Tibial nerve (tissue), 4 donors: ENCODE measurements around the gene OTOP2. TPM values are rescaled to one million over a fixed set of nuclear protein-coding genes. Genes with fewer than 3 reads are reported as not detected.

Source experiments
- DNase-seq, 2 donors: peaks; one replicate each; pipeline ENCODE4 v3.0.0-alpha.2; 2019; ENCODE audit warnings: low spot score in 2 of 2
- H3K27ac ChIP-seq, 4 donors: fragments of 200-600 bp; sonication (generic) in 3 of 4; one replicate each; pipeline ENCODE4 v1.5.1; 2017 to 2019; ENCODE audit warnings: mild to moderate bottlenecking in 1 of 4
- H3K27me3 ChIP-seq, 2 donors: fragments of 200-600 bp; sonication (generic) in 1 of 2; one replicate each; pipeline versions ENCODE4 v1.5.1 to v1.6.0; 2017 to 2019
- H3K36me3 ChIP-seq, 3 donors: fragments of 200-600 bp; sonication (generic); one replicate each; pipeline ENCODE4 v1.5.1; 2018 to 2019
- H3K4me1 ChIP-seq, 4 donors: fragments of 200-600 bp; sonication (generic) in 3 of 4; one replicate each; pipeline ENCODE4 v1.5.1; 2017 to 2019
- H3K4me3 ChIP-seq, 4 donors: fragments of 200-600 bp; sonication (generic) in 3 of 4; one replicate each; pipeline ENCODE4 v1.5.1; 2017 to 2019; ENCODE audit warnings: mild to moderate bottlenecking in 1 of 4, moderate library complexity in 1 of 4
- H3K9me3 ChIP-seq, 4 donors: fragments of 200-600 bp; sonication (generic) in 3 of 4; one replicate each; pipeline ENCODE4 v1.5.1; 2017 to 2019
- EP300 ChIP-seq, 2 donors: sonication (generic); formaldehyde crosslinking; IDR thresholded peaks; one replicate each; pipeline ENCODE4 v1.6.1; 2017; ENCODE audit warnings: antibody characterized with exemption in 2 of 2, mild to moderate bottlenecking in 1 of 2
- POLR2A ChIP-seq, 2 donors: fragments of 450-650 bp; IDR thresholded peaks; one replicate each; pipeline ENCODE4 v1.6.1; 2017; ENCODE audit warnings: antibody characterized with exemption in 2 of 2, mild to moderate bottlenecking in 2 of 2, moderate library complexity in 2 of 2
- WGBS, 2 donors: methylation state at CpG; one replicate each; pipeline ENCODE4 v1.1.5; 2018; 5-methylcytosine and 5-hydroxymethylcytosine counted together
- total RNA-seq, 4 donors: library from RNA; depleted of rRNA; stranded (reverse); fragments of >200 nt; gene quantifications; one replicate each; pipeline ENCODE4 v1.1.0, GENCODE V29; 2016
- TF ChIP-seq, protein P1 (sequence below), 5 experiments: fragments of 200-600 bp in 3 of 5; fragments of 450-650 bp in 2 of 5; sonication (generic) in 3 of 5; IDR thresholded peaks; one replicate each; pipeline ENCODE4 v1.5.1; 2016 to 2019; ENCODE audit warnings: antibody characterized with exemption in 5 of 5, mild to moderate bottlenecking in 3 of 5, moderate library complexity in 2 of 5

The OTOP2 gene
- total RNA-seq, 4 donors from 2014 or later: not detected

GRCh38 chr17:74941128-74941725 lies 17.2 kb downstream of the OTOP2 start:
- no peak for DNase-seq
- peaks cover 0 to 79% of the 10 kb centered on the region in 2 donors for H3K27me3 ChIP-seq
- H3K4me1 ChIP-seq: peaks cover 0 to 2% (median under 1%) of the 10 kb centered on the region in 4 donors
- no peak overlapping the region for H3K4me3 ChIP-seq
- no peak for TF ChIP-seq POLR2A (IDR thresholded peaks at IDR 0.05)
- no peak for TF ChIP-seq EP300 (IDR thresholded peaks at IDR 0.05)
- TF ChIP-seq, protein P1, sequence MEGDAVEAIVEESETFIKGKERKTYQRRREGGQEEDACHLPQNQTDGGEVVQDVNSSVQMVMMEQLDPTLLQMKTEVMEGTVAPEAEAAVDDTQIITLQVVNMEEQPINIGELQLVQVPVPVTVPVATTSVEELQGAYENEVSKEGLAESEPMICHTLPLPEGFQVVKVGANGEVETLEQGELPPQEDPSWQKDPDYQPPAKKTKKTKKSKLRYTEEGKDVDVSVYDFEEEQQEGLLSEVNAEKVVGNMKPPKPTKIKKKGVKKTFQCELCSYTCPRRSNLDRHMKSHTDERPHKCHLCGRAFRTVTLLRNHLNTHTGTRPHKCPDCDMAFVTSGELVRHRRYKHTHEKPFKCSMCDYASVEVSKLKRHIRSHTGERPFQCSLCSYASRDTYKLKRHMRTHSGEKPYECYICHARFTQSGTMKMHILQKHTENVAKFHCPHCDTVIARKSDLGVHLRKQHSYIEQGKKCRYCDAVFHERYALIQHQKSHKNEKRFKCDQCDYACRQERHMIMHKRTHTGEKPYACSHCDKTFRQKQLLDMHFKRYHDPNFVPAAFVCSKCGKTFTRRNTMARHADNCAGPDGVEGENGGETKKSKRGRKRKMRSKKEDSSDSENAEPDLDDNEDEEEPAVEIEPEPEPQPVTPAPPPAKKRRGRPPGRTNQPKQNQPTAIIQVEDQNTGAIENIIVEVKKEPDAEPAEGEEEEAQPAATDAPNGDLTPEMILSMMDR (IDR thresholded peaks at IDR 0.05): no peak
- H3K36me3 ChIP-seq: no peaks in the 10 kb centered on the region
- 75 to 78% methylated on average over 15 to 18 of the region's 21 CpGs for WGBS, 2 donors
- no peaks in the 10 kb centered on the region for H3K9me3 ChIP-seq
- H3K27ac ChIP-seq: no peak overlapping the region

- no peak overlapping the region for H3K4me3 ChIP-seq
- H3K27me3 ChIP-seq: peaks cover 0 to 62% of the 10 kb centered on the region in 2 donors
- H3K4me1 ChIP-seq: no peaks in the 10 kb centered on the region
- WGBS, 2 donors: 47 to 56% methylated on average over 13 of the region's 13 CpGs
- no peaks in the 10 kb centered on the region for H3K9me3 ChIP-seq
- no peaks in the 10 kb centered on the region for H3K36me3 ChIP-seq
- TF ChIP-seq EP300 (IDR thresholded peaks at IDR 0.05): no peak
- no peak for TF ChIP-seq POLR2A (IDR thresholded peaks at IDR 0.05)
- TF ChIP-seq, protein P1 (IDR thresholded peaks at IDR 0.05): no peak
- no peak overlapping the region for H3K27ac ChIP-seq
- DNase-seq: no peak
These were observed 19.9 kb downstream of the OTOP2 start for GRCh38 chr17:74943808-74944522.

DNA sequence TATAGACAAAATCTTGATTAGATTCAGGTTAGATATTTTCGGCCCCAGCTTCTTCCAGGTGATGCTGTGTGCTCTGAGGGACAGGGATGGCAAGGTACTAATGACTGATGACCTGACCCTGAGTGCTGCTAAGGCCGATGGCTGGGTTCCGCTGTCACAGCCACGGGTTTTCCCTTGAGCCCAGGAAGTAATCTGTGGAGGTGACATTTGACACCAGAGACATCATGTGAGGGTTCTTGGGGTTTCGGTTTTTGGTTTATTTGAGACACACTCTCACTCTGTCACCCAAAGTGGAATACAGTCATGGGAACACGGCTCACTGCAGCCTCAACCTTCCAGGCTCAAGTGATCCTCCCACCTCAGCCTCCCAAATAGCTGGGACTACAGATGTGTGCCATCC lies 21.5 kb downstream of the OTOP2 start:
- Histone ChIP-seq H3K9me3 (no peaks in the 10 kb centered on the region), H3K36me3 (no peaks in the 10 kb centered on the region), H3K4me1 (no peaks in the 10 kb centered on the region), H3K27ac (no peak overlapping the region), H3K27me3 (peaks cover 0 to 53% of the 10 kb centered on the region in 2 donors), H3K4me3 (no peak overlapping the region)
- TF ChIP-seq POLR2A (IDR thresholded peaks at IDR 0.05): no peak
- TF ChIP-seq, protein P1 (IDR thresholded peaks at IDR 0.05): no peak
- no peak for TF ChIP-seq EP300 (IDR thresholded peaks at IDR 0.05)
- no peak for DNase-seq
- 35 to 48% methylated on average over 6 of the region's 6 CpGs for WGBS, 2 donors

GRCh38 chr17:74946641-74947040 lies 22.6 kb downstream of the OTOP2 start:
- Histone ChIP-seq H3K9me3 (no peaks in the 10 kb centered on the region), H3K4me3 (no peak overlapping the region), H3K27me3 (peaks cover 0 to 49% of the 10 kb centered on the region in 2 donors), H3K27ac (no peak overlapping the region), H3K4me1 (no peaks in the 10 kb centered on the region), H3K36me3 (no peaks in the 10 kb centered on the region)
- no peak for DNase-seq
- WGBS, 2 donors: 77 to 93% methylated on average over 13 to 14 of the region's 14 CpGs
- TF ChIP-seq EP300 (IDR thresholded peaks at IDR 0.05): no peak

GRCh38 chr17:74947041-74947754 lies 23.1 kb downstream of the OTOP2 start:
- no peaks in the 10 kb centered on the region for H3K9me3 ChIP-seq
- H3K27ac ChIP-seq: no peak overlapping the region
- H3K36me3 ChIP-seq: no peaks in the 10 kb centered on the region
- H3K4me1 ChIP-seq: no peaks in the 10 kb centered on the region
- no peak for DNase-seq
- WGBS, 2 donors: 83 to 92% methylated on average over 12 to 17 of the region's 17 CpGs
- no peak overlapping the region for H3K4me3 ChIP-seq
- H3K27me3 ChIP-seq: peaks cover 0 to 49% of the 10 kb centered on the region in 2 donors
- TF ChIP-seq, protein P1 (IDR thresholded peaks at IDR 0.05): no peak
- TF ChIP-seq POLR2A (IDR thresholded peaks at IDR 0.05): no peak
- no peak for TF ChIP-seq EP300 (IDR thresholded peaks at IDR 0.05)
